Left cardiac atrium (tissue), 4 donors: ENCODE data around the gene TIMELESS. TPM values are rescaled to one million over a fixed set of nuclear protein-coding genes. Genes with fewer than 3 reads are reported as not detected.
"Not testable (repeated sequence)": the region's sequence is repeated elsewhere in the genome, so short reads cannot be mapped to it uniquely, and the experiment has no call there.

Experiments
- ATAC-seq, 2 donors: fragments of 200-7000 bp; cut with Tn5 transposase; one replicate each; pipeline ENCODE4 v1.9.1; 2020; ENCODE audit warnings: mild to moderate bottlenecking in 2 of 2, moderate library complexity in 2 of 2
- DNase-seq: peaks from one replicate; pipeline ENCODE4 v3.0.0-alpha.2; 2020
- intact Hi-C, 2 donors: fragments of 100-400 bp; cut with DNase I; formaldehyde crosslinking; loops; one replicate each; pipeline versions ENCODE4 v1.14.1 to v1.15.1; 2022 to 2023
- long read RNA-seq: library from polyadenylated mRNA; unstranded; transcript quantifications from one replicate; pipeline ENCODE4 v2.0.0, GENCODE V29; 2021
- total RNA-seq, 2 donors: library from RNA; stranded (reverse); fragmentation: NEBNext Ultra II Directional; extraction: Animal tissue kit (Norgen Biotek cat#: 25700); gene quantifications; one replicate each; pipeline ENCODE4 v1.2.1, GENCODE V29; 2021
- donor health status: DM: no; HTN: yes; CAD: no.
- donor health status: DM: no; HTN: yes; CAD: no; lungs with severe emphysema.
- donor health status: DM: yes; HTN: yes; CAD: no.
- donor health status: Dilated cardiomyopathy.

TIMELESS gene, protein sequence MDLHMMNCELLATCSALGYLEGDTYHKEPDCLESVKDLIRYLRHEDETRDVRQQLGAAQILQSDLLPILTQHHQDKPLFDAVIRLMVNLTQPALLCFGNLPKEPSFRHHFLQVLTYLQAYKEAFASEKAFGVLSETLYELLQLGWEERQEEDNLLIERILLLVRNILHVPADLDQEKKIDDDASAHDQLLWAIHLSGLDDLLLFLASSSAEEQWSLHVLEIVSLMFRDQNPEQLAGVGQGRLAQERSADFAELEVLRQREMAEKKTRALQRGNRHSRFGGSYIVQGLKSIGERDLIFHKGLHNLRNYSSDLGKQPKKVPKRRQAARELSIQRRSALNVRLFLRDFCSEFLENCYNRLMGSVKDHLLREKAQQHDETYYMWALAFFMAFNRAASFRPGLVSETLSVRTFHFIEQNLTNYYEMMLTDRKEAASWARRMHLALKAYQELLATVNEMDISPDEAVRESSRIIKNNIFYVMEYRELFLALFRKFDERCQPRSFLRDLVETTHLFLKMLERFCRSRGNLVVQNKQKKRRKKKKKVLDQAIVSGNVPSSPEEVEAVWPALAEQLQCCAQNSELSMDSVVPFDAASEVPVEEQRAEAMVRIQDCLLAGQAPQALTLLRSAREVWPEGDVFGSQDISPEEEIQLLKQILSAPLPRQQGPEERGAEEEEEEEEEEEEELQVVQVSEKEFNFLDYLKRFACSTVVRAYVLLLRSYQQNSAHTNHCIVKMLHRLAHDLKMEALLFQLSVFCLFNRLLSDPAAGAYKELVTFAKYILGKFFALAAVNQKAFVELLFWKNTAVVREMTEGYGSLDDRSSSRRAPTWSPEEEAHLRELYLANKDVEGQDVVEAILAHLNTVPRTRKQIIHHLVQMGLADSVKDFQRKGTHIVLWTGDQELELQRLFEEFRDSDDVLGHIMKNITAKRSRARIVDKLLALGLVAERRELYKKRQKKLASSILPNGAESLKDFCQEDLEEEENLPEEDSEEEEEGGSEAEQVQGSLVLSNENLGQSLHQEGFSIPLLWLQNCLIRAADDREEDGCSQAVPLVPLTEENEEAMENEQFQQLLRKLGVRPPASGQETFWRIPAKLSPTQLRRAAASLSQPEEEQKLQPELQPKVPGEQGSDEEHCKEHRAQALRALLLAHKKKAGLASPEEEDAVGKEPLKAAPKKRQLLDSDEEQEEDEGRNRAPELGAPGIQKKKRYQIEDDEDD
- 1 to 10 TPM; 3.3 to 4.0 TPM for total RNA-seq
- long read RNA-seq, full-length matches to known transcripts = 2 of 9 reads
- long read RNA-seq, partial matches to known transcripts = 1 of 9 reads
- long read RNA-seq, other reads (novel, unspliced or antisense) = 6 of 9 reads

DNA sequence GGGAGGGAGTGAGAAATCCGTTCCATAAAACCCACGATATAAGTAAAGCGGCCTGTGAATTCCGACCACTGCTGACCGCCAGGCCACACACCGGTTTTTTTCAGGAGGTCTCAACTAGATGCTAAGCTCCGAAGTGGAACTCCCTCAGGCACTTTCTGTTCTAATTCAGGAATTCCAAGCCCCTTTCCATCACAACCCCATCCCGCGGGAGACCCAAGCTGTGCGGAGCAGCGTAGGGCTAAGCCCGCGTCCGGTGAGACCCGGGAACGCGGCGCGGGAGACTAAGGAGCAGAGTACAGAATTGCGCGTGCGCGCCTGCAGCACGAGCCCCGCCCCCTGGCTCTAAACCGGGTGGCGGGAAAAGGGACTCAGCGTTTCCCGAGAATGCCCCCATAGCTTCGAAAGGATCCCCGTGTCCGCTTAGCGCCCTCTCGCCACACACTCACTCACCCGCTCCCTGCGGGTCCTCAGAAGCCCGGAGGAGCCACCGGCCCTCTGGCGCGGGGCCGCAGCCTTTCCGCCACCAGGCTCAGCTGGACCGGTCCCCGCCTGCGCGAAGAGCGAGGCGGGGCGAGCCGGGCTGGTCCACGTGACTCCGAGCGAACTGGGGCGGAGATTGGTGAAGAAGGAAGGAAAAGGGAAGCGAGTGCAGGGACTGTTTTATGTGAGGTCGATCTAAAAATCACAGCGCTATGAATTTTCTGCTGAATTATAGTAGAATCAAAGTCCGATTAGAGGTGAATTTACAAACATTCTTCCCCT, at the start of gene TIMELESS:
TIMELESS (minus strand) TSS at position 567 of the 762 bp plus-strand sequence. CDS start 15,256 bp downstream, outside the sequence.
- DNase-seq (peak; percentile 90), ATAC-seq (peak; percentile 99)
- intact Hi-C loops = no loop called here

DNA sequence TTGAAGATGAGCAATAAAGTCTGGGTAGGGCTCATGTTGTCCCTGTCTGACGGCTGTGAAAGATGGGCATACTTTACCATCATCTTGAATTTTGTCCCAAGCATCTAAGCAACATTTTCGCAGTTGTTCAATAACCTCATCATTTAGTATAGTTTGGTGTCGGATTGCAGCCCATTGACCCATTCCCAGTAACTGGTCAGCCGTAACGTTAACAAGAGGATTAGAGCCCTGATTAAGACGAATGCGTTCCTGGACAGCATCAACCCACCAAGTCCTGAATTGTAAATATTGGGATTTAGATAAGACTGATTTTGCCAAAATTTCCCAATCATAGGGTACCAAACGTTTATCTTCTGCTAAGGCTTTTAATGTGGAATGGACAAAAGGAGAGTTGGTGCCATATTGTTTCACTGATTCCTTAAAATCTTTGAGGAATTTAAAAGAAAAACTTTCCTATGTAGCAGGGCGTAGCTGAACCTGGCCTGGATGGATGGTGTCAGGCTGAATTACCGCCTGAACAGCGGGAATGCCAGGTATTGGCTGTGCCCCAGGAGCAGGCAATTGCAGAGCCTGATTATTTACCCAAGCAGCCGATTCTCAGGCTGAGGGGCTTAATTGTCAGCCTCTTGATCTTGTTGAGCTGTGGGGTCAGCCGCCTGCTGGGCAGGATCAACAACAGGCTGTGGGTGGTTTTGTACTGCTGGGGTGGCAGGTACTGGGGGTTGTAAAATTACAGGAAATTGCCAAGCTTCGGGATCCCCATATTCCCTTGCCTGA, 49.1 kb upstream of the TIMELESS start:
- intact Hi-C loops, DNase-seq, ATAC-seq: not testable (repeated sequence)

DNA sequence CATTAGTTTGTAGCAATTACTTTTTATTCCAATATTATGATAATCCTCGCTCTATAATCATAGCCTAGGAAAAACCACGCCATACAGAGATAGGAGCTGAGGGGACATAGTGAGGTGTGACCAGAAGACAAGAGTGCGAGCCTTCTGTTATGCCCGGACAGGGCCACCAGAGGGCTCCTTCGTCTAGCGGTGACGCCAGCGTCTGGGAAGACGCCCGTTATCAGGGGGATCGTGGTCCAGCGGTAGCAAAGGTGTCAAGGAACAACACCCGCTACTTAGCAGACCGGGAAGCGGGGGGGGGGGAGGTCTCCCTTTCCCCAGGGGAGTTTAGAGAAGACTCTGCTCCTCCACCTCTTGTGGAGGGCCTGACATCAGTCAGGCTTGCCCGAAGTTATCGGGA, 47.5 kb upstream of the TIMELESS start:
- ATAC-seq, intact Hi-C loops: not testable (repeated sequence)
- peak; percentile 72 for DNase-seq

DNA sequence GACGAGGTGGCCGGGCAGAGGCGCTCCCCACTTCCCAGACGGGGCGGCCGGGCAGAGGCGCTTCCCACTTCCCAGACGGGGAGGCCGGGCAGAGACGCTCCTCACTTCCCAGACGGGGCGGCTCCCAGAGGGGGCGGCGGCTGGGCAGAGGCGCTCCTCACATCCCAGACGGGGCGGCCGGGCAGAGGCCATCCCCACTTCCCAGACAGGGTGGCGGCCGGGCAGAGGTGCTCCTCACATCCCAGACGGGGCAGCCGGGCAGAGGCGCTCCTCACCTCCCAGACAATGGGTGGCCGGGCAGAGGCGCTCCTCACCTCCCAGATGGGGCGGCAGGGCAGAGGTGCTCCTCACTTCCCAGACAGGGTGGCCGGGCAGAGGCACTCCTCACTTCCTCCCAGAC, 45.3 kb upstream of the TIMELESS start:
- intact Hi-C loops, ATAC-seq, DNase-seq: not testable (repeated sequence)

GRCh38 chr12:56494106-56494415, 44.8 kb upstream of the TIMELESS start:
- ATAC-seq, intact Hi-C loops: not testable (repeated sequence)

DNA sequence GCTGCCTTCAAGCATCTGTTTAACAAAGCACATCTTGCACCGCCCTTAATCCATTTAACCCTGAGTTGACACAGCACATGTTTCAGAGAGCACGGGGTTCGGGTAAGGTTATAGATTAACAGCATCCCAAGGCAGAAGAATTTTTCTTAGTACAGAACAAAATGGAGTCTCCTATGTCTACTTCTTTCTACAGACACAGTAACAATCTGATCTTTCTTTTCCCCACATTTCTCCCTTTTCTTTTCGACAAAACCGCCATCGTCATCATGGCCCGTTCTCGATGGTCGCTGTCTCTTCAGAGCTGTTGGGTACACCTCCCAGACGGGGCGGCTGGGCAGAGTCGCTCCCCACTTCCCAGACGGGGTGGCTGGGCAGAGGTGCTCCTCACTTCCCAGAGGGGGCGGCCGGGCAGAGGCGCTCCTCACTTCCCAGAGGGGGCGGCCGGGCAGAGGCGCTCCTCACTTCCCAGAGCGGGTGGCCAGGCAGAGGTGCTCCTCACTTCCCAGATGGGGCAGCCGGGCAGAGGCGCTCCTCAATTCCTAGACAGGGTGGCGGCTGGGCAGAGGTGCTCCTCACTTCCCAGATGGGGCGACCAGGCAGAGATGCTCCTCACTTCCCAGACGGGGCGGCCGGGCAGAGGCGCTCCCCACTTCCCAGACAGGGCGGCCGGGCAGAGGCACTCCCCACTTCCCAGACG, 44.3 kb upstream of the TIMELESS start:
- intact Hi-C loops, DNase-seq, ATAC-seq: not testable (repeated sequence)

More at GRCh38 chr12:56494106-56494415, 44.8 kb upstream of the TIMELESS start:
- not testable (repeated sequence) for DNase-seq

DNA sequence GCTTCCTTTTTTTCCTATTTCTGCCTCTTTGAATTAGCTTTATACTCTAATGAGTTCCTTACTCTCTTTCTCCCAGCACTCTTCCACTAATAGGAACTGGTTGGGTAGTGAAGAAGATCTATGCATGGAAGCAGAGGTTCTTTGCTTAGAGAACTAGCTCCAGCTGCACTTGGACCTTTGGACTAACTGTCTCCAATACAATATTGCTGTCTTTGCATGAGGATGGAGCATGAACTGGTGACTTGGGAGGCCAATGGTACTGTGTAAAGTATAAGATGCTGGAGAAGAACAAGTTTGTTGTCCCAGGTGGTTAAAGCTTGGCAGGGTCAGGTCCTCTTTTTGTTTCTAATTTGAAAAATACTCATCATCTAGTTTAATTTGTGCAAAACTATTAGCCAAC, 41.1 kb upstream of the TIMELESS start:
- intact Hi-C loops = no loop called here
- ATAC-seq = no peak
- DNase-seq = no peak

GRCh38 chr12:56488041-56488955, 39.1 kb upstream of the TIMELESS start, which contains the start of gene GLS2:
Gene GLS2, minus strand, starts transcription at chr12:56488161. Its CDS starts 43 bp downstream, at chr12:56488118.
- intact Hi-C loops = no loop called here
- ATAC-seq (peak; percentile 98 to 99), DNase-seq (peak; percentile 82)

- ATAC-seq (peak; percentile 45 to 62), DNase-seq (peak; percentile 40)
- intact Hi-C loops = no loop called here
Measured at GRCh38 chr12:56487448-56488040, 38.3 kb upstream of the TIMELESS start.

DNA sequence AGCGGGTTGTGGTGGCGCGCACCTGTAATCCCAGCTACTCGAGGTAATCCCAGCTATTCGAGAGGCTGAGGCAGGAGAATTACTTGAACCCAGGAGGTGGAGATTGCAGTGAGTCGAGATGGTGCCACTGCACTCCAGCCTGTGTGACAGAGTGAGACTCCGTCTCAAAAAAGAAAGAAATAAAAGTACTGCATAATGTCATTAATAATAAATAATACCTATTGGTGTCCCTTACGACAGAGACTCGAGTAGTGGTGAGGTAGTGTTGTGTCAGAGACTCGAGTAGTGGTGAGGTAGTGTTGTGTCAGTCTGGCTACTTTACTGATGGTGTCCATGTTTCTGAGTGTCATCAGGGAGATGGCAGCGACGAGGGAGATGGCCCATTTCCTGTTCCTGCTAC, 37.5 kb upstream of the TIMELESS start:
- intact Hi-C loops = no loop called here

GRCh38 chr12:56484566-56484965, 35.3 kb upstream of the TIMELESS start:
- intact Hi-C loops = no loop called here
- ATAC-seq (no peak), DNase-seq (no peak)

More for the DNA sequence above, 37.5 kb upstream of the TIMELESS start:
- no peak for DNase-seq
- ATAC-seq = no peak

DNA sequence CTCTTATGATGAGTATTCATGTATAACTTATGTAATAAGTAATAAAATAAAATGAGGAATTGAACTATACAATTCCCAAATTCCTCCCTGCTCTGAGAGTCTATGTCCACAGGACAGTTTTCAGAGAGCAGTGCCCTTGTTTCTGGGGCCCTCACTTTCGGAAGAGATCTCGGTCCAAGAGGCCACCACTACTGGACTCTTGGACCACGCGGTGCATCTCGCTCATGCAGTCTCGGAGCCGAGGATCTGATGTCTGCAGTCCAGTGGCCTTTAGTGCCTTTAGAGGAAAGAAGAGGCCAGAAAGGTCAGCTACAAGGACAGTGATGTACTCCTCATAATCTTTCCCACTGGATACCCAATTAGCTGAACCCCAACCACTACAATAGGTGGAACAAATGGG, 30.4 kb upstream of the TIMELESS start:
- DNase-seq = no peak
- intact Hi-C loops = no loop called here
- no peak for ATAC-seq

- intact Hi-C loops = no loop called here
- DNase-seq (no peak), ATAC-seq (no peak)
Measured at GRCh38 chr12:56477521-56478225, 28.4 kb upstream of the TIMELESS start.

DNA sequence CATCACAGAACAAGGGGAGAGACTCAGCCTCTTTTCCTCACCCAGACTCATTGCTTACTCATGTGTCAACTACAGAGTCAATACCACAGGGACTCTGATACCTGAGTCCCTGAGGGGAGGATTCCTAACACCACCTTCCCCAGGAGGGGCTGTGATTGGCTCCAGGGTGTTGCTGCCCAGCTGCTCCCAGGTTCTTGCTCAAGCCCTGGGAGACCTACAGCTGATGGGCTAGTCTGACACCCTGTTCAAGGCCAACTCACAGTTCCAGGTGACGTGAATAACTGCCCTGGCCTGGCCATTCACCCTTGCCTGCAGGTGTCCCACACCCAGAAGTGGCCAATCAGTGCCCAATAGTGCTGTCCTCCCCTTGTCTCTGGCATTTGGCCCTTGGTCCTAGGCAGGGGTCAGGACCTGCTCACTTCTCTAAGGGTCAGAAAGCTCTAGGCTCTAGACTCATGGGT, 27.8 kb upstream of the TIMELESS start:
- ATAC-seq = peak in 1 of 2 donors; percentile 17
- intact Hi-C loops = no loop called here
- DNase-seq = no peak

- intact Hi-C loops = no loop called here
- DNase-seq (no peak), ATAC-seq (no peak)
Measured at GRCh38 chr12:56476143-56476542, 26.9 kb upstream of the TIMELESS start.
